HL-60/S4 treated with phorbol 12-myristate 13-acetate at 8.2 ng/mL for 4 days and 3 days (cell line): Measurements from ENCODE around the gene DGKD.

Experiments
- in situ Hi-C: fragments of 300-500 bp; cut with MboI; formaldehyde crosslinking; loops from 2 replicates; pipeline ENCODE4 v1.15.0; 2022; ENCODE audit warnings: low sequenced_read_pairs

The DGKD gene

GRCh38 chr2:233457356-233457755 lies 103.1 kb downstream of the DGKD start:
- in situ Hi-C loops = no loop called here

DNA sequence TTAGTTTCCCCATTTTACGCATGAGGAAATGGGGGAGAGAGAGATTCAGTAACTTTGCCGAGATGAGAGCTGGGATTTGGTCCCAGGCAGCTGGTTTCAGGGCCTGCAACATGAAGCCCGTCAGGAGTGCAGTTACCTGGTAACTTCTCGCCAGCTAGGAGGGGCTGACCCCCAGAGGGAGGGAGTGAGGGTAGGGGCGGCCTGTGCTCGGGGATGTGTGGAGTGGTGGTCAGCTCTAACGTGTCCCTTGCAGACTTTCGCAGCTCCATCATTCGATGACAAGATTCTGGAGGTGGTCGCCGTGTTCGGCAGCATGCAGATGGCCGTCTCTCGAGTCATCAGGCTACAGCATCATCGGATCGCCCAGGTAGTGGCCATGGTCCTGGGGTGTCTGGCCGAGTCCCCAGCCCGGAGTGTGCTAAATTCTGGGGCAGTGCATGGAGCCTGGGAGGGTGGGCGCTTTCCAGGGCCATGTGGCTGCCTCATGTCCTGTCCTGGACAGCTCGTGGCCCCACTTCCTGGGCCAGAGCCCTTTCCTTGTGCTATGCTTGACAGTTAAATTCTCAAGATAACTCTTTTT lies 103.8 kb downstream of the DGKD start:
- in situ Hi-C loops = no loop called here

- in situ Hi-C loops = no loop called here
Observed at GRCh38 chr2:233458826-233459225, 104.5 kb downstream of the DGKD start.

DNA sequence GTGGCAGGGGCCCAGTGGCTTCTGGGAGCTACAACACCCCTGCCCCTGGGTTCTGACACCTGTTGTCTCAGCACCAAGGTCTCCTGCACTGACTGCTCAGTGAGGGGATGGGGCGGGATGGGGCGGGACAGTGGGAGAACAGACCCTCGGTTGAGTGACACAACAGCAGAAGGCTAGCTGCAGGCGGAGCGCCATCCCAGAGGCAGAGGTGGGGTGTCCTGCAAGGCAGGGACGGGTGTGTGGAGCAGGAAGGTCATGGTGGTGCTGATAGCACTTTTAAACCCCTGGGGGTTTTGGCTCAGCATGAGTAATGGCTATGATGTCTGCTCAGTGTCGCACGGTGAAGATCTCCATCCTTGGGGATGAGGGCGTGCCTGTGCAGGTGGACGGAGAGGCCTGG lies 105.1 kb downstream of the DGKD start:
- in situ Hi-C loops = no loop called here

DNA sequence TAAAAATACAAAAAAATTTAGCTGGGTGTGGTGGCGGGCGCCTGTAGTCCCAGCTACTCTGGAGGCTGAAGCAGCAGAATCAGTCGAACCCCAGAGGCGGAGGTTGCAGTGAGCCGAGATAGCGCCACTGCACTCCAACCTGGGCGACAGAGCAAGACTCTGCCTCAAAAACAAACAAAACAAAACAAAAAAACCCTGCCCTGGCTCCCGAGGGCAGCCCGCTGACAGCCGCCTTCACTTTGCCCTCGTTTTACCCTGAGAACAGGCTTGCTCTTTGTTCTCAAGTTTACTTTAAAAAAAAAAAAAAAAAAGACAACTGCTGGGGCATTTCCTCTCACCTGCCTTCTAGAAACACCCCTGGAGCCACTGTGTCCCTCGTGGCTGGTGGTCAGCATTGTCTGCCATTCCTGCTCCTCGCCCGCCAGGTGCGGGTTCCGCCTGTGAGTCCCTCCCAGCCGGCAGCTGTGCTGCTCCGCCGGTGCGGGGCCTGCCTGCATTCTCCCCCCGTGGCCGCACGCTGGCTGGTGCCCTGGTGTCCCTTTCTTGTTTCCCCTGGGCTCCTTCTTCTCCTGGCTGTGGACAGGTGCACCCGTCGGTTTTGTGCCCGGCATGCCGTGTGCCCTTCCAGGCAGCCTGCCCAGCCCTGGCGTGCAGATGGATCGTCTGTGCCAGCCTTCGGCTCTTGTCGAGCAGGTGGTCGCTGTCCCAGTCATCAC lies 106.6 kb downstream of the DGKD start:
- in situ Hi-C loops = no loop called here

- in situ Hi-C loops = no loop called here
Observed at GRCh38 chr2:233461481-233461891, 107.2 kb downstream of the DGKD start.

DNA sequence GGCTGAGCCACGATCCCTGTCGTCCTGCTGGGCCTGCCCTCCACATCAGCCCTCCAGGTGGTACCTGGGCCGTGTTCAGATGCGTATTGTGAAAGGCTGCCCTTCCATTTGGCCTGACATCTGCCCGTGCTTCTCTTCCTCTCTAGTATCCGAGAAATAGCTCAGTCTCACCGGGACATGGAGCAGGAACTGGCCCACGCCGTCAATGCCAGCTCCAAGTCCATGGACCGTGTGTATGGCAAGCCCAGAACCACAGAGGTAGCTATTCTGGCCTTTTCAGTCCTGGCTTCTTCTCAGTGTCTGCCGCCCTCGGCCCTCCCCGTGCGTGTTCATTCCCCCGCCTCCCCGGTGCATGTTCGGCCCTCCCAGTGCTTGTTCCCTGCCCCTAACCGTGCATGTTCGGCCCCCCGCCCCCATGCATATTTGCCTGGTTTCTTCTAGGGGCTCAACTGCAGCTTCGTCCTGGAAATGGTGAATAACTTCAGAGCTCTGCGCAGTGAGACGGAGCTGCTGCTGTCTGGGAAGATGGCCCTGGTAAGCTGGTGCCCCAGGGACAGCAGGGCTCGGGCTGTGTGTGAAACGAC lies 108.0 kb downstream of the DGKD start:
- in situ Hi-C loops = no loop called here

- in situ Hi-C loops = no loop called here
Observed at GRCh38 chr2:233462826-233463470, 108.7 kb downstream of the DGKD start.

DNA sequence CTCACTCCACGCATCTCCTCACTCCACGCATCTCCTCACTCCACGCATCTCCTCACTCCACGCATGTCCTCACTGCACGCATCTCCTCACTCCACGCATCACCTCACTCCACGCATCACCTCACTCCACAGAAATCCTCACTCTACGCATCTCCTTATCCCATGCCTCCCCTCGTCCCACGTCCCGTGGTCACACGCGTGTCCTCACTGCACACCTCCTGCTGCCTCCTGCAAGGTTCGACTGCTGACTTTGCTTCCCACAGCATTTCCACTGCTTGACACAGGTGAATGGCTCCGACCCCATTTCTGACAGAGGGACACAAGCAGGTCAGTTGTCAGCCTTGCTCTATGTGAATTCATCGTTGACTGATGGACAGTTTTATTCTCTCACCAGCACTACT lies 109.3 kb downstream of the DGKD start:
- in situ Hi-C loops = no loop called here

DNA sequence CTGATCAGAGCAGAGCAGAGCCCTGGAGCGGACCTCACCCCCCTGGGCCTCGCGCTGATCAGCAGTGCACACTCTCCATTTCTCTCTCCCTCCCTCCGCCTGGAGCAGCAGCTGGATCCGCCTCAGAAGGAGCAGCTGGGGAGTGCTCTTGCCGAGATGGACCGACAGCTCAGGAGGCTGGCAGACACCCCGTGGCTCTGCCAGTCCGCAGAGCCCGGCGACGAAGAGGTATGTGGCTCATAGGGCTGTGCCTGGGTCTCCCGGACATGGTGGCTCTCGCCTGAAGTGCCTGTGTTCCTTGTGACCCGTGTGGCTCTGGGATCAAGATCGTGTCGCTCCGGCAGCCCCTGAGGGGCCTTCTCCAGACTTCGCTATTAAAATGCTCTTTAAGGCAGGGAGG lies 109.8 kb downstream of the DGKD start:
- in situ Hi-C loops = no loop called here

DNA sequence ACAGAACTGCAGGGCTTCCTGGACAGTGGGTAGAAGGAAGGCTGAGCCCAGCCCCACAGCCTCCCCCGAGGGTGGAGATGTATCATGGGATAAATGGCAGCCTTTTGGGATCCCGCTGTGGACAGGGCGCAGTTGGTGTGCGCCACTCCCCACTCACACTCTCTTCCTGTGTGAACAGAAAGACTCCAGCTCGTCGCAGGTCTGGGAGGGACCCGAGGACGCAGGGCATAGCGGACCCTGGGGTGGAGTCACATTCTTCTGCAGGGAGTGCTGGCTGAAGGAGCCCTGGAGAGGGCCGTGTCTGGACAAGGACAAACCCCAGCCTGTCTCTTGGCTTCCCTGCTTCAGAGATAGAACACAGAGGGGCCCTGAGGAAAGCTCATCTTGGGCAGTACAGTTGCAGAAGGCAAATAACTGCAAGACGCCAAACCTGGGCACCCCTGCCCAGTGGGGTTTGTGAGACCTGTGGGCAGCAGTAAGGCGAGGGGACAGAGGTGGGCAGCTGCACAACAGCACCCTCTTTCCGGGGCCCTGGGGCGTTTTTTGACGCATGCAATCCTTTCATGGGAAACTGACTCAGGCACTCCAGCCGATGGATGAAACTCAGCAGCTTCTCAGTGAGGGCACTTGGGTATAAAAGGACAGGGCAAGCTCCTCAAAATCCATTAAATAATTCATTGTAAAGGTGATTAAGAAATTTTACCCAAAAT lies 110.4 kb downstream of the DGKD start:
- in situ Hi-C loops = no loop called here

DNA sequence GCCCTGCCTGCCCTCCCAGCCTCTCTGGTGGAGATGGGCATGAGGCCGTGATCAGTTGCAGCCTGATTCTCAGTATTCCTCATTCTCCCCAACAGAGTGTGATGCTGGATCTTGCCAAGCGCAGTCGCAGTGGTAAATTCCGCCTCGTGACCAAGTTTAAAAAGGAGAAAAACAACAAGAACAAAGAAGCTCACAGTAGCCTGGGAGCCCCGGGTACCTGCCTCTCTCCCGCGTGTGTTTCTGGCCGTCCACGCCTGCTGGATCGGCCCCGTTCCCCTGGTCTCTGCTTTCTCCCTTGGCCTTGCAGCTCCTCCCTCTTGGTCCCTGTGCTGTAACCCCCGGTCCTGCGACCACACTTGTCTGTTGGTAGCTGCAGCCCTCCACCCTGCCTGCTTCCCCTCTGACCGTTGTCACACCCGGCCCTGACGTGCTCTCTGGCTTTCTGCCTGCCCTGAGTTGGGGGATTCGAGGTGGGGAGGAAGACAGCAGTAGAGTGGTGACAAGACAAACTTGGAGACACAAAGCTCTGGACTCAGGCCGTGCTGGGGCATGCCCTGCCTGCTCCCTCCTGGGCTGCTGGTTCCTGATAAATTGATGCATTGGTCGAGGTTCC lies 112.8 kb downstream of the DGKD start:
- in situ Hi-C loops = no loop called here

DNA sequence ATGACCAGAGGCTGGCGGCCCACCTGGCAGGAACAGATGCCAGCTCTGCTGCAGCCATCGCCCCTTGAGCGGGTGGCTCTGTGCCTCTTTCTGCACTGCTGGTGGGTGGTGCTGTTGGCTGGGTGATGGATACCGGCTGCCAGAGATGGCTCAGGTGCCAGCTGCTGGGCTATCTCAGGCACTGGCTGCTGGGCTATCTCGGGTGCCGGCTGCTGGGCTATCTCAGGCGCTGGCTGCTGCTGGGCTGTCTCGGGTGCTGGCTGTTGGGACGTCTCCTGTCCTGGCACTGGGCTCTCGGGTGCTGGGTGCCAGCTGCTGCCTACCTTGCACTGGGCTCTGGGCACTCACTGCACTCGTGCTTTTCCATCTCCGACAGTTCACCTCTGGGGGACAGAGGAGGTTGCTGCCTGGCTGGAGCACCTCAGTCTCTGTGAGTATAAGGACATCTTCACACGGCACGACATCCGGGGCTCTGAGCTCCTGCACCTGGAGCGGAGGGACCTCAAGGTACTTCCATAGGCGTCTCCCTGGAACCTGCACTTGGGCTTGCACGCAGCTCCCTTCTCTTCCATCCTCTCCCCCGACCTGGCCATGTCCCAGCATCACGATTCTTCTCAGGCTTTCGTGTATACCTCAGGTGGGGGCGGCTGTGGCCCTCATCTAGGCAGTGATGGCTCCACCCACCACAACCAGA lies 113.9 kb downstream of the DGKD start:
- in situ Hi-C loops = no loop called here

- in situ Hi-C loops = no loop called here
Observed at GRCh38 chr2:233468741-233469110, 114.4 kb downstream of the DGKD start.

DNA sequence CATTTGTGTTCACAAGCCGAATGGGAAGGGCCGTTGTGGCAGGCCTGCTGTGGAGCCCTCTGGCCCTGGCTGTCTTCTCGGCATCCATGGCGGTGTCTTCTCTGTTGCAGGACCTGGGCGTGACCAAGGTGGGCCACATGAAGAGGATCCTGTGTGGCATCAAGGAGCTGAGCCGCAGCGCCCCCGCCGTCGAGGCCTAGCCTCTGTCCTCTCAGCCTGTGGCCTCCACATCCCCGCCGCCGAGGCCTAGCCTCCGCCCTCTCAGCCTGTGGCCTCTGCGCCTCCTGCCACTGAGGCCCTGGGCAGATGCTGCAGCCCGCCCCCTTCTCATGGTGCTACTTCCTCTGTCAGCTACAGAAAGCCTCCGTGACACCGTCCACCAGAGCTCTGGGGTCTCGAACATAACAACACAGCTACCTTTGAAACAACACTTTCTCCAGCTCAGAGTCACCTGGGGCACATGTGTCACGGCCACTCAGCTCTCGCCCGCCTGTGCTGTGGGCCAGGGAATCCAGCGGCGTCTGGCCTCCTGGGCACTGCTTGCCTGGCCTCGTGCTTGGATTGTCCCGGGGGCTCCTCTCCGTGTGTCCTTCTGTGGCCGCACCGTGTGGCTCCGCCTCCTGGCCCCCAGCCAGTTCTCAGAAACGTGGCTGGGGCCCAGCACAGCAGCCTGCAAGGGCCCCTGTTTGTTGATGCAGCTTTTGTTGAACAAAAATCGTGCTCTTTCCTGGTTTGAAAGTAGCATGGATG lies 115.1 kb downstream of the DGKD start:
- in situ Hi-C loops = no loop called here

DNA sequence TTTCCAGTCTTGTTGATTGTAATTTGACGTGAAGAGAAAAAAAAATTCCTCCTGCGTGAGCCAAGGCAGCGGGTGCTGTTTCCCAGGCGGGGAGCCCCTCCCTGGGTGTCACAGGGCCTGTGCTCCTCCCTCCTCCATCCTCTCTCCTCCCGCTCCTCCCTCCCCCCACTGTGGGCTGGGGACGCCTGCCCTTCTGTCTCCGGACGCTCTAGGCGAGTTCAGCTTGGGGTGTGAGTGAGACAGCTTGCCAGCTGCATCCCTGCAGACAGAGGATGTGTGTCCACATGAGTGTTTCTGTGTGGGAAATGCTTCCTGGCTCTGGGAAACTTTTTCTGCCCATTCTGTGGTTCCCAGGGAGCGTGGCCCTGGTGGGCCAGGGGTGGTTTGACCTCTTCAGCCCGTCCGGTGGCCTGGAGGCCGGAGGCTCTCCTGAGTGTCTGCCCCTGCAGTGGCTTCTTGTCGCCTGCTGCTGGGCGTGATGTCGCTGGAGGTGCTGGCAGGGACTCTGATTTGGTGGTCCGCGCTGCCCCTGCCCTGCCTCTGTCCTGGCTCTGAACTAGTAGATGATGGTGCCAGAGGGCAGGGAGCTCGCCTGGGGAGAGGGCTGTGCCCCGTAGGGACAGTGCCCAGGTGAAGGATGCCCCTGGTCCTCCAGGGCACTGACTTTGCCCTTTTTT lies 115.9 kb downstream of the DGKD start:
- in situ Hi-C loops = no loop called here

GRCh38 chr2:233470839-233471238 lies 116.5 kb downstream of the DGKD start:
- in situ Hi-C loops = no loop called here

- in situ Hi-C loops = no loop called here
Observed at GRCh38 chr2:233471291-233472035, 117.2 kb downstream of the DGKD start.
